Smooth muscle cell (in vitro differentiated cells): Measurements from ENCODE around the gene UBE2E2. TPM values are rescaled to one million over a fixed set of nuclear protein-coding genes. Genes with fewer than 3 reads are reported as not detected.

Source experiments
- DNase-seq: peaks from one replicate; lab custom pipeline; 2025; ENCODE audit not compliant: unreplicated experiment; lab: John Stamatoyannopoulos, UW
- H2AFZ ChIP-seq: fragments of 200-600 bp; sonication (generic); 2 replicates; pipeline ENCODE4 v1.6.0; 2016; ENCODE audit warnings: antibody characterized with exemption, low read depth, mild to moderate bottlenecking
- H3F3A ChIP-seq: fragments of 200-600 bp; sonication (generic); 2 replicates; pipeline ENCODE4 v1.6.0; 2017; ENCODE audit warnings: antibody characterized with exemption, low read depth
- H3K27ac ChIP-seq: fragments of 200-600 bp; sonication (generic); 2 replicates; pipeline ENCODE4 v1.5.1; 2016; ENCODE audit warnings: low read depth, mild to moderate bottlenecking
- H3K27me3 ChIP-seq: fragments of 200-600 bp; sonication (generic); 2 replicates; pipeline ENCODE4 v1.6.1; 2016; ENCODE audit warnings: low read depth, mild to moderate bottlenecking
- H3K36me3 ChIP-seq: fragments of 200-600 bp; sonication (generic); 2 replicates; pipeline ENCODE4 v1.5.1; 2016; ENCODE audit warnings: low read depth
- H3K4me1 ChIP-seq: fragments of 200-600 bp; sonication (generic); 2 replicates; pipeline ENCODE4 v1.5.1; 2016; ENCODE audit warnings: low read depth
- H3K4me2 ChIP-seq: fragments of 200-600 bp; sonication (generic); 2 replicates; pipeline ENCODE4 v1.6.0; 2016; ENCODE audit warnings: mild to moderate bottlenecking
- H3K4me3 ChIP-seq: fragments of 200-600 bp; sonication (generic); 2 replicates; pipeline ENCODE4 v1.5.1; 2016; ENCODE audit warnings: mild to moderate bottlenecking
- H3K79me2 ChIP-seq: fragments of 200-600 bp; sonication (generic); 2 replicates; pipeline ENCODE4 v1.6.0; 2016; ENCODE audit warnings: low read depth, mild to moderate bottlenecking
- H3K9ac ChIP-seq: fragments of 200-600 bp; sonication (generic); 2 replicates; pipeline ENCODE4 v1.6.0; 2016; ENCODE audit warnings: low read depth
- H3K9me3 ChIP-seq: fragments of 200-600 bp; sonication (generic); replicated peaks from 2 replicates; pipeline ENCODE4 v1.5.1; 2016; ENCODE audit warnings: low read depth
- H4K20me1 ChIP-seq: fragments of 200-600 bp; sonication (generic); 2 replicates; pipeline ENCODE4 v1.6.0; 2016; ENCODE audit warnings: low read depth
- WGBS: methylation state at CpG from one replicate; pipeline ENCODE4 v1.1.7; 2016; ENCODE audit warnings: low lambda C conversion rate; 5-methylcytosine and 5-hydroxymethylcytosine counted together
- polyA plus RNA-seq: library from polyadenylated mRNA; unstranded; fragments of >200 nt; fragmentation: Nextera tagmentation; extraction: Ambion mirVana; gene quantifications from 2 replicates; pipeline ENCODE4 v1.2.1, GENCODE V29; 2016
- total RNA-seq: library from RNA; depleted of rRNA; stranded (reverse); fragments of >200 nt; gene quantifications from 2 replicates; pipeline ENCODE4 v1.2.3, GENCODE V29; 2014
- TF ChIP-seq, protein P1 (sequence below): fragments of 200-600 bp; sonication (generic); IDR thresholded peaks from 2 replicates; pipeline ENCODE4 v1.5.1; 2017; ENCODE audit warnings: borderline replicate concordance, mild to moderate bottlenecking, antibody characterized with exemption; ENCODE audit not compliant: insufficient read depth, poor library complexity, severe bottlenecking

The UBE2E2 gene
- total and polyA plus RNA-seq, 2 experiments from 2014 or later, result 65.9 to 121 TPM

- WGBS, result 94% methylated on average over 2 of the region's 2 CpGs
- no peak overlapping the region for H3K4me3 ChIP-seq
- TF ChIP-seq, protein P1, sequence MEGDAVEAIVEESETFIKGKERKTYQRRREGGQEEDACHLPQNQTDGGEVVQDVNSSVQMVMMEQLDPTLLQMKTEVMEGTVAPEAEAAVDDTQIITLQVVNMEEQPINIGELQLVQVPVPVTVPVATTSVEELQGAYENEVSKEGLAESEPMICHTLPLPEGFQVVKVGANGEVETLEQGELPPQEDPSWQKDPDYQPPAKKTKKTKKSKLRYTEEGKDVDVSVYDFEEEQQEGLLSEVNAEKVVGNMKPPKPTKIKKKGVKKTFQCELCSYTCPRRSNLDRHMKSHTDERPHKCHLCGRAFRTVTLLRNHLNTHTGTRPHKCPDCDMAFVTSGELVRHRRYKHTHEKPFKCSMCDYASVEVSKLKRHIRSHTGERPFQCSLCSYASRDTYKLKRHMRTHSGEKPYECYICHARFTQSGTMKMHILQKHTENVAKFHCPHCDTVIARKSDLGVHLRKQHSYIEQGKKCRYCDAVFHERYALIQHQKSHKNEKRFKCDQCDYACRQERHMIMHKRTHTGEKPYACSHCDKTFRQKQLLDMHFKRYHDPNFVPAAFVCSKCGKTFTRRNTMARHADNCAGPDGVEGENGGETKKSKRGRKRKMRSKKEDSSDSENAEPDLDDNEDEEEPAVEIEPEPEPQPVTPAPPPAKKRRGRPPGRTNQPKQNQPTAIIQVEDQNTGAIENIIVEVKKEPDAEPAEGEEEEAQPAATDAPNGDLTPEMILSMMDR, result no peak
- no peaks in the 10 kb centered on the region for H3F3A ChIP-seq
- peaks cover 58% of the 10 kb centered on the region for H3K79me2 ChIP-seq
- peaks cover 63% of the 10 kb centered on the region for H4K20me1 ChIP-seq
- no peaks in the 10 kb centered on the region for H3K4me1 ChIP-seq
- H3K27ac ChIP-seq, result no peak overlapping the region
- no peaks in the 10 kb centered on the region for H3K36me3 ChIP-seq
- H3K27me3 ChIP-seq, result no peaks in the 10 kb centered on the region
- no peak overlapping the region for H3K4me2 ChIP-seq
- H3K9me3 ChIP-seq, result no peaks in the 10 kb centered on the region
- H3K9ac ChIP-seq, result no peak overlapping the region
- H2AFZ ChIP-seq, result no peak overlapping the region
- DNase-seq, result no peak
These were observed 56.4 kb downstream of the UBE2E2 start for GRCh38 chr3:23259515-23259914.

- peaks cover 36% of the 10 kb centered on the region for H3K79me2 ChIP-seq
These were observed 59.6 kb downstream of the UBE2E2 start for GRCh38 chr3:23262766-23263165.

GRCh38 chr3:23263796-23264195 is 60.7 kb downstream of the UBE2E2 start:
- no peaks in the 10 kb centered on the region for H3F3A ChIP-seq
- TF ChIP-seq, protein P1, result no peak
- H3K9ac ChIP-seq, result no peak overlapping the region
- WGBS, result 78% methylated on average over 6 of the region's 6 CpGs
- H2AFZ ChIP-seq, result no peak overlapping the region
- H3K4me1 ChIP-seq, result no peaks in the 10 kb centered on the region
- peak overlapping the region; percentile 53 for H3K27ac ChIP-seq
- peaks cover 31% of the 10 kb centered on the region for H3K79me2 ChIP-seq
- no peak overlapping the region for H3K4me2 ChIP-seq
- peaks cover 35% of the 10 kb centered on the region for H4K20me1 ChIP-seq
- no peak for DNase-seq
- H3K27me3 ChIP-seq, result no peaks in the 10 kb centered on the region
- no peak overlapping the region for H3K4me3 ChIP-seq
- no peaks in the 10 kb centered on the region for H3K9me3 ChIP-seq
- H3K36me3 ChIP-seq, result no peaks in the 10 kb centered on the region

More at GRCh38 chr3:23262766-23263165, 59.6 kb downstream of the UBE2E2 start:
- TF ChIP-seq, protein P1, result no peak
- H3K4me1 ChIP-seq, result no peaks in the 10 kb centered on the region
- H3K9ac ChIP-seq, result no peak overlapping the region
- no peak overlapping the region for H3K4me2 ChIP-seq
- H4K20me1 ChIP-seq, result peaks cover 41% of the 10 kb centered on the region
- H3F3A ChIP-seq, result no peaks in the 10 kb centered on the region
- H3K4me3 ChIP-seq, result no peak overlapping the region
- WGBS, result 85% methylated on average over 1 of the region's 1 CpG
- no peak for DNase-seq
- no peak overlapping the region for H2AFZ ChIP-seq
- no peaks in the 10 kb centered on the region for H3K36me3 ChIP-seq
- no peaks in the 10 kb centered on the region for H3K27me3 ChIP-seq
- no peaks in the 10 kb centered on the region for H3K9me3 ChIP-seq
- no peak overlapping the region for H3K27ac ChIP-seq

- TF ChIP-seq, protein P1, result no peak
- WGBS, result 97% methylated on average over 1 of the region's 1 CpG
- Histone ChIP-seq H3K79me2 (peaks cover 25% of the 10 kb centered on the region), H3K9me3 (no peaks in the 10 kb centered on the region), H3K4me2 (no peak overlapping the region), H3K36me3 (no peaks in the 10 kb centered on the region), H3K4me1 (no peaks in the 10 kb centered on the region), H3K9ac (no peak overlapping the region), H3K27ac (peak overlapping the region; percentile 53), H4K20me1 (peaks cover 29% of the 10 kb centered on the region), H3K4me3 (no peak overlapping the region), H2AFZ (no peak overlapping the region), H3K27me3 (no peaks in the 10 kb centered on the region), H3F3A (no peaks in the 10 kb centered on the region)
- no peak for DNase-seq
These were observed 61.3 kb downstream of the UBE2E2 start for GRCh38 chr3:23264413-23264812.
